Activated CD4-positive, alpha-beta T cell treated with anti-CD3 and anti-CD28 coated beads, Interleukin-2, amount 50 U/mL, for 48 hours (primary cell): ENCODE measurements around the gene PPP1CA.

ENCODE experiments used
- DNase-seq, 2 experiments: peaks; one replicate each; pipeline ENCODE4 v3.0.0-alpha.2; 2020

PPP1CA gene

DNA sequence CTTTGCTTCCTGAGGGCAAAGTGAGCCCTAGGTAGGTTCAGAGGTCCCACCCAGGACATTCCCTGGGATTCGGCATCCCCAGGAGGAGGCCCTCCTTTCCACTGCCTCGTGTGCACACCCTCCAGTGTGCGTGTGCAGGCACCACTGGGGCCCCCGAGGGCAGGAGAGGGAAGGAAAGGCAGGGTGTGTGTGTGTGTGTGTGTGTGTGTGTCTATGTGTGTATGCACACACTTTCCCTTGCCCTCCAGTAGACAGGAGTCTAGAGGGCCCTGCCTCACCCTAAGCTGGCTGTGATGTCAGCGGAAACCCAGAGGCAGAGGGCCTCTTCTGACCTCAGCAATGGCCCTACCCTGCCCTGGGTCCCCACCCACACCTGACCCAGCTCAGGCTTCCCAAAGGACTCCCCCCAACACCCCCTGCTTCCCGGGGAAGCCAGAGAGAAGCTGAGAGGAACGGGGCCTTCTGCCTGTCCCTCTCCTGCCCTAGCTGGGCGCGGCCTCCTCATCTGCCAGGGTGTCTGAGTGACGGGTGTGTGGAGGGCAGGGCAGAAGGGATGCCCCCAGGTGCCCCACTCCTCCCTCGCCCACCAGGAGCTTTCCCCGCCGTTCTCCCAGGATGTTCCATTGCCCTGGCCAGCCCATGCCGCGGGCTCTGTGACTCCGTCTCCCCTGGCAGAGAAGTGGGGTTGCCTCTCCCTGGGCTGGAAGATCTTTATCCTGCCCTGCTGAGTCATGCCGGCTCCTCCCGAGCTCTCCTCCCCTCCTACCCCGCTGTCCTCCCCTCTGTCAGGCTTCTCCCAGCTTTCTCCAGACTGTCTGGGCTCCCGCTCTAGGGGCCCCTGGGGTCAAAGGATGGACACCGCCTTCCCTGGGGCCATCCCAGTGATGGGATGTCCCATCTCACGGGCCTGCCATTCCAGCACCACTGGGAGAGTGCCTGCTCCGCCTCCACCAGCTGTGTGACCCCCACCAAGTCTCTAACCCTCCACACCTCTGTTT, 22.3 kb downstream of the PPP1CA start:
- DNase-seq = no peak

DNA sequence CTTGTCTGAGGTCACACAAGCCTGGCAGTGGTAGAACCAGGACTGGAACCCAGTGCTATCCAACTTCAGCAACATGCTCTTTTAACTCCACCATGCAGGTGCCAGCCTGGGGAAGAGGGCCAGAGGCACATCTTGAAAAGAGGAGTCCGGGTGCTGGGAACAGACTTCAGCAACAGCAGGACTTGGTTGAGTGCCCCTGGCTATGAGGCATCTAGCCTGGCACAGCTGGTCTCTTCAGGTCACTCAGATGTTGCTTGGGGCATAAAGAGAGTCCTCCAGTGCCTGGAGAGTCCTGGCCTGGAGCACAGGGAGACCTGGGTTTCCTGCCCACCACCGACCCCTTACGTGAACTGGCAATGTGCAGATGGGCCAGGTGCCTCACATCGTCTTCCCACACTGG, 23.1 kb downstream of the PPP1CA start:
- no peak for DNase-seq

DNA sequence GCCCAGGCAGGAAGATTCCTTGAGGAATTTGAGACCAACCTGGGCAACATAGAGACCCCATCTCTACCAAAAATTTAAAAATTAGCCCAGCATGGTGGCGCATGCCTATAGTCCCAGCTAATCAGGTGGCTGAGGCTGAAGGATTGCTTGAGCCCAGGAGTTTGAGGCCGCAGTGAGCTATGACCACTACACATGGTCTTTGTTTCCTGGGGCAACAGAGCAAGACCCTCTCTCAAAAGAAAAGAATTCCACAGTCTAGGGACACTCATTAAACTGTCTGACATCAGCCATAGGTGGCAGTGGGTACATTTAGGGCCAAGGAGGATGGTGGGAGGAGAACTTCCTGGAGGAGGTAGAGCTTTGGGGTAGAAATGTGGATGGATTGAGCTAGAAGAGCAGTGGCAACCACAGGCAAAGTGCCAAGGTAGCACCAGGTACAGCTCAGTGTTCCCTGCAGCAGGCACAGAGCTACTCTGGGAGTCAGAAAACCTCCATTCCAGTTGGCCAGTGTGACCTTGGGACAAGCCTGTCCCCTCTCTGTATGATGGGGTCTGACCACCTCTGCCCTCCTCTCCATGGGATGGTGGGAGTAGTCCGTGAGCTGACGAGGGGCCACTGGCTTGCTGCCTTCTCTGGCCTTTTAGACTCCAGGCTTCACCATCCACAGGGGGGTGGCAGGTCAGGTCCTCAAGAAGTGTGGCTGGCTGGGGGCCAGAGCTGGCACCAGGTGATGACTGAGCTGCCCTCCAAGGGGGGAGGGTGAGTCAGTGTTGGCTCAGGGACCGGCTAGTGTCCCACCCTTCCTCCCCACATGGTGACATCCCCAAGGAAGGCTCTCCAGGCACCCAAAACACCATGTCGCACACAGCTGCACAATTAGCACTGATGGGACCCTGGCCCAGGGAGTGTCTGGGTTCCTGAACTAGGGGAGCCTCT, 24.5 kb downstream of the PPP1CA start:
- DNase-seq = no peak

- DNase-seq = no peak
These were observed 25.4 kb downstream of the PPP1CA start for GRCh38 chr11:67376063-67376820.

- no peak for DNase-seq
These were observed 26.2 kb downstream of the PPP1CA start for GRCh38 chr11:67375320-67376055.

- no peak for DNase-seq
These were observed 26.9 kb downstream of the PPP1CA start for GRCh38 chr11:67374571-67375281.

DNA sequence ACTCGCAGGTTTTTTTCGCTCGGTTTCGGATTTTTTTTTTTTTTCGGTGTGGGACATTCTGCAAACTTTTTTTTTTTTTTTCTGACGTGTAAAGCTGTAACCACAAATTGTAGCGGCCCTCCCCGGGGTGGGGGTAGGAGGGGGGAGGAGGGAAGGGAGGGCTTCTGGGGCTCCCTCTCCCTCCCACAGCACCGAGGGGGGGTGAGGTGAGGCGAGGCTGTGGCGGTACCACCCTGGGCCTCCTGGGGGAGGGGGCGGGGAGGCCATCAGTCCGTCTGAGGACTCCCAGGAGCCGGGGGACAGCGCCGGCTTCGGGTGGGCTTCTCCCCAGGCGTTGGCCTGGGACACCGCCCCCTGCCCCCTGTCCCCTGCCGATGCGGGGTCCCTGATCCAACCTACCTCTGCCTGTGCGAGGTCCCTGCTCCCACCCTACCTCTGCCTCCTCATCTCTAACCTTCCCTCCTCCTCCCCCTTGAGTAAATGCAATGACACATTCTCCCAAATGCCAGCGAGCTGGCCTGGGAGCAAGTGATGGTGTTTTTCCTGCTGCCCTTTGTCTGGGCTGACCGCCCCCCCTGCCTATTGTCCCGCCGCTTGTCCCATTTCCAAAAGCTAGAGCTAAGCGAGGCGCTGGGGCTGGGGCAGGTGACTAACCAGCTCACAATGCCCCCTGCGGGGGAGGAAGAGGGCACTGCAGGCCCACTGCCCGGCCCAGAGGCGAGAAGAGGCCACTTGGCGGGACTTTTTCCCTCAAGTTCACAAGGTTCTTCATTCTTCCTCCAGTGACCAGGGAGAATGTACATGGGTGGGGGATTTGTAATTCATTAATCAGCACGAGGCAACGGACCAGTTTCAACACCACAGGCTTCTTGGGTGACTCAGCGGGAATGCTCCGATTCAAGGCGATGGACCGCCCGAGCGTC, 27.7 kb downstream of the PPP1CA start:
- DNase-seq = peak in 1 of 2 experiments; percentile 56

DNA sequence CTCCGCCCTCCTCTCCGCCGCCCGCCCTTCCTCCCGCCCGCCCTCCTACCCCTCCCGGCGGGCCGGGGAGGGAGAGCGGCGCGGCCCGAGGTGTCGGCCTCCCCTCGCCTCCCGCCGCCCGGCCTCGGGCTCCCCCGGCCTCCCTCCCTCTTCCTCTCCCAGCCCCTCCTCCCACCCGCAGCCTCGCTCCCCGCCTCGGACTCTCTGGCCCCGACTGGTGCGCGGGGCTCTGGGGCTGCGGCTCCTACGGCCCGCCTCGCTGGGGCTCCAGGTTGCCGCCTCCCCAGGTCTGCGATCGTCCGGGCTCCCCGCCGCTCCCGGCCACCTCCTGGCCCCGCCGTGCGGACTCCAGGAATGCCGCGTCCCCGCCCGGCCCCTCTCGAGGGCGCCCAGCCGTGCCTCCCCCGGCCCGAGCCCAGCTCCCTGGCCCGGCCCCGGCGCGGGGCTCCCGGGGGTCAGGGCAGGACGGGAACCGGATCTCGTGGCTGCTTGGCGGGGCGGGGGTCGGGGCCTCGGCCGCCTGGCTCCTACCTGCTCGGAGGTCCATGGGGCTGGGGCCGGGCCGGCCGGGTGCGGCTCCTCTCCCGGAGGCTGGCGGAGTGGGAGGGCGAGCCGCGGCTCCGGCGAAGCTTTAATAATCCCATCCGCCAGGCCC, 28.5 kb downstream of the PPP1CA start, which contains the start of gene CLCF1:
CLCF1 (minus strand) TSS at position 606 of the 655 bp plus-strand sequence; CDS start at position 547, 59 bp downstream.
- peak; percentile 31 to 48 for DNase-seq

GRCh38 chr11:67372321-67372992, 29.2 kb downstream of the PPP1CA start:
- no peak for DNase-seq

GRCh38 chr11:67371911-67372320, 29.7 kb downstream of the PPP1CA start:
- DNase-seq = no peak

DNA sequence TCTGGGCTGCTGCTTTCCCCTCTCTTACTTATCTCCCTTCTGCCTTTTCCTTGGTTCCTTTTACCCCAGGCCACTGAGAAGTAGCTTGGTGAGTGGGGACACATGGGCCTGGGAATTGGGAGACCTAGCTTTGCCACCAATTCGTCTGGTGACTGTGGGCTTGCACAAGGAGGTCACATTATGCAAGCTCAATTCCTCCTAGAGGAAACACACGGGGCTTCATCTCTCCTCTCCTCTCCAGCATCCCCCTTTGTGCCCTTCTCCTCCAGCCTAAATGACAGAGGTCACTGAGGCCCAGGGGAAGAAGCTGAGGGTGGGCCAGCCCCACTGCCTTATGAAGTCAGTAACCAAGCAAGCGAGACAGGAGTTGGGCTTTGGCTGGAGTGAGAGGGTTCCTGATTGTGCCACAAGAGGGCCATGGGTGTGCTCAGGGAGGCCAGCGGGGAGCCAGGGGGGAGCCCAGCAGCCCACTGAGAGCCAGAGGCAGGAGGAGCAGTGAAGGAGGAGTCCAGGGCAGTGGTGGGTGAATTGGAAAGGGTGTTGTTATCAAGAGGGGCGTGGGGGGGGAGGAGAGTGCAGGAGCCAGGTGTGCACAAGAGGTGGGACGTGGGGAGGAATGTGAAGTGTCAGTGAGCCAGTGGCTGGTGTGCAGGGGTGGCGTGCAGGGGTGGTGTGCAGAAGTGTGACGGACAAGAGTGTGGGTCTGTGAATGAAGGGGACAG, 30.3 kb downstream of the PPP1CA start:
- DNase-seq = no peak

GRCh38 chr11:67370351-67371076, 31.1 kb downstream of the PPP1CA start:
- DNase-seq = no peak

DNA sequence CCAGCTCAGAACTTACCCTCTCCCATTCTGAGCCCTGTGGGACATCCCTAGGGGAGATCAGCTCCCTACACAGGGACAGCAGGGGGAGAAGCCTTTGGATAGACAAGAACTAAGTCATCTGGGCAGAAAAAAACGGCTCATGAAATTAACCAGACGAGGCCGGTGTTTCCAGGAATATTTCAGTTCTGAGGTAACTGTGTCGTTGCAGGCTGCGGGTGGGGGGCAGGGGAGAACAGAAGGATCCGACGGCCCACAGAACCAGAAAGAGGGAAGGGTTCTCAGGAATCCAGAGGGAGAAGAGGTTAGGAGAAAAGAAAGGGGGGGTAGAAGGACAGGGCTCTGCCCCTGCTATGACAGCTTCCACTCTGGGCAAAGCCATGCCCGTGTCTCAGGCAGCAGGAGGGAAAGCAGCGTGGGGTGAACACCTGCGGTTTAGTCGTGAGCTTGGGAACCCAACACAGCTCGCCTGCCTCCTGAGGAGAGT, 31.8 kb downstream of the PPP1CA start:
- no peak for DNase-seq

DNA sequence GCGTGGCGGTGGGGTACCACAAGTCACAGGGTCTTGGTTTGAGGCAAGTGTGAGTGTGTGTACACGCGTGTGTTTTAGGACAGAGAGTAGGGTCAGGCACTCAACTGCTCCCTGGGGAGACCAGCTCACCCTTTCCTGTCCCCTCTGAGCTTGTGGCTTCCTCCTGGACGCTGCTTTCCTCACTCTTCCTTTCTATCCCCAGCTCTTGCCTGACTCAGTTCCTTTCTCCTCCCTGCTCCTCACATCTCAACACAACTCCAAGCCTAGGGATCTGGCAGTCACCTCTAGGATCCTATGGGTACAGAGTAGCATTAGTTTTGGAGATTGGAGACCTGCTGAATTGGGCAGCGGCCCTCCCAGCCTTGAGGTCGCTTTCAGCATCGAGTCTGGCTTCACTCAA, 32.4 kb downstream of the PPP1CA start:
- DNase-seq = no peak

GRCh38 chr11:67368621-67369020, 33.0 kb downstream of the PPP1CA start:
- peak in 1 of 2 experiments; percentile 65 for DNase-seq

DNA sequence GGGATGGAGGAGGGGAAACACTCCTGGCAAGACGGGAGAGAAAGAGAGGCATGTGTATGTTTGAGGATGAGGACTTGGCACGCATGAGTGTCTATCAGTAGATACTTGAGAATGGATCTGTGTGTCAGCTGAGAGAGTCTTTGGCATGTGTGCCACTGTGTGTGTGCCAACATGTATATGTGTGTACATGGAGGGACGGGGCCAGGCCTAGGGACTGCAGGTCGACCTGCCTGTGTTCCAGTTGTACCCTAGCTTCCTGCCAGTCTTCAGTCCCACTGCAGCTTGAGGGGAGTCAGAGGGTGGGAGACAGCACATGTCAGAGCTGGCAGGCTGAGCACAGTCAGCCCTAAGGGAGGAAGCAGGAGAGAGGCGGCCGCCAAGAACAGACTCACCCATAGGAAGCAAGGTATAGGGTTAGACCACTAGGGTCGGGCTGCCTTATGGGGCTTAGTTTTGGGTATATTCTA, 33.9 kb downstream of the PPP1CA start:
- DNase-seq = no peak
